ENCODE measurements around the gene SPDYE9.
"Not testable (repeated sequence)": the region's sequence is repeated elsewhere in the genome, so short reads cannot be mapped to it uniquely, and the experiment has no call there.

- not testable (repeated sequence) for TF ChIP-seq CTCF, POLR2A (IDR thresholded peaks at IDR 0.05)
Measured at GRCh38 chr7:73130612-73131011, 44.8 kb upstream of the SPDYE9 start.
